Stimulated activated CD4-positive, alpha-beta T cell treated with anti-CD3 and anti-CD28 coated beads, Interleukin-2, amount 100 ng/mL, for 4 hours (primary cell): Measurements from ENCODE around the gene TPST2.
A peak's percentile ranks its signal among the peaks of the same experiment; 100 is the strongest.

Source experiments
- DNase-seq: peaks from one replicate; pipeline ENCODE4 v3.0.0-alpha.2; 2020; ENCODE audit warnings: low read depth

TPST2 gene

GRCh38 chr22:26579331-26579886 lies 10.5 kb downstream of the TPST2 start:
- peak; percentile 38 for DNase-seq

- DNase-seq = no peak
These were observed 12.9 kb downstream of the TPST2 start for GRCh38 chr22:26577081-26577480.

DNA sequence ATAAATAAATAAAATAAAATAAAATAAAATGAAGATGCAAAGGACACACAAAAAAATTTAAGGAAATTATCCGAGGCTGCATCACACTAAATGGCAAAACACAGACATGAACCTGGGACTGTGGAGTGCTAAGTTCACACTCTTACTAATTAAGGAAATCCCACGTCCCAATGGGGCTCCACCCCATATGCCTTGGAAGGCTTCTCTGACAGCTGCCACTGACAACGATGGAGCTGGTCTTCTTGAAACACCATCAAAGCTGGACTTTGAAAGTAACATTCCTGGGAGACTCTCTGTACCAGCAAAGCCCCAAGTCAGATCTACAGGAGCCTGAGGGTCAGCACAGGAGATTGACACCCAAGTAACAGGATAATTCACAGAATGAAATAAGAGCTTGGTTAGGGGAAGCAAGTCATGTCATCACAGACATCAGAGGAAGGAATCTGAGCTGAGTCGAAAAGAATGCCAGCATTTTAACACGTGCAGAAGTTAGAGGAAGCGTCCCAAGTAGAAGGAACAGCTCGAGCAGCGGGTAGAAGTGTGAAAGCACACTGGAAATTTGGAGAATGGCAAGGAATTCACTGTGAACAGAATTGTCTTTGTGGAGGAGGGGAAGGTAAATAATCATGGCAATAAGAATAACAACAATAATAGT lies 13.8 kb downstream of the TPST2 start:
- DNase-seq = no peak

DNA sequence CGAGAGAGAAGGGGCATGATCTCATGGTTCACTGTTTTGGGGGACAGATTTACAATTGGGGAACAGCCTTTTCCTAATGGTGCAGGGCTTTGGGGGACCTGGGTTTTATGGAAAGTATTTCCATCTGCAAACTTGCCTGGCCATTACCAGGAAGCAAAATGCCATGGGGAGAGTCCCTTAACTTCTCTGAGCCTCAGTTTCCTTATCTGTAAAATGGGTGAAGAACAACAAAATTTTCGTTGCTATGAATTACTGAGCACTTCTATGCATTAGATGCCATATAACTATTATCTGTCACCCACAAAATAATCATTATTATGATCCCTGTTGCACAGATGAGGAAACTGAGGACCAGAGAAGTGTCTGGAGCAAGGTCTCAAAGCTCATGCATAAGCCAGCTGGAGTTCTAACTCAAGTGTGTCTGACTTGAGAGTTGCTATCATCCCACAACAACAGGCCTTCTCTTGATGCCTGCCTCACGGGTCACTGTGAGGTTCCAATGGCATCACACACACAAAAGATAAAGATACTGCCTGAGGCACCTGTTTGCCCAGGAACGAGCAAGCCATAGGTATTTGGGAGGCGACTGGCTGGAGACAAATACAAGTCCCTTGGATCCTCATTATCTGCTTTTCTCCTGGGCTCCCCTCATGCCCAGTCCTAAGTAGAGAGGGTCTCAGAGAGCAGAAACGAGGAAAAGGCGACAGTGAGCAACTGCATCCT lies 15.8 kb downstream of the TPST2 start:
- no peak for DNase-seq

GRCh38 chr22:26573026-26573662 lies 16.8 kb downstream of the TPST2 start:
- DNase-seq = no peak

DNA sequence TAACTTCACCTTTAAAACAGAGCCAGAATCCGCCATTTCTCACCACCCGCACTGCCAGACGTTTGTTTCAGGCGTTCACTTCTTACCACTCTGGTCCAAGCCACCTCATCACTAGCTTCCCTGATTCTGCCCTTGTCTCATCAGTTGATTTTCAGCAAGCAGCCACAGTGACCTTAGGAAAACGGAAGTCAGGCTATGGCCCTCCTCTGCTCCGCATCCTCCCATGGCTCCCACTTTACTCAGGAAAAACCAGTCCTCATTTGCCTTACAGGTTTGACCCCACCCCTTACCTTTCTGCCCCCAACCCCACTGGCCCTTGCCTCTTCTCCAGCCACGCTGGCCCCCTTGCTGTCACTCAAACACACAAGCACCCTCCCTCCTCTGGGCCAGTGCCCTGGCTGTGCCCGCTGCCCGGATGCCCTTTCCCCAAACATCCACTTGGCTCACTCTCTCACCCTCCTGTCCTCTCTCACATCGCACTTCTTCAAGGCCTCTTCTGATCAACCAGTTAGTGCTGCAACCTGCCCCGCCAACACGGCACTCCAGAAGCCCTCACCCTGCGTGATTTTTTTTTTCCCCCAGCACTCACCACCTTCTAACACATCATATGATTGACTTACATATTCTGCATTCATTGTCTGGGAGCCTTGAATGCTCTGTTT lies 18.9 kb downstream of the TPST2 start:
- DNase-seq = no peak

- no peak for DNase-seq
These were observed 19.8 kb downstream of the TPST2 start for GRCh38 chr22:26570115-26570514.

GRCh38 chr22:26568207-26568706 lies 21.7 kb downstream of the TPST2 start:
- no peak for DNase-seq

DNA sequence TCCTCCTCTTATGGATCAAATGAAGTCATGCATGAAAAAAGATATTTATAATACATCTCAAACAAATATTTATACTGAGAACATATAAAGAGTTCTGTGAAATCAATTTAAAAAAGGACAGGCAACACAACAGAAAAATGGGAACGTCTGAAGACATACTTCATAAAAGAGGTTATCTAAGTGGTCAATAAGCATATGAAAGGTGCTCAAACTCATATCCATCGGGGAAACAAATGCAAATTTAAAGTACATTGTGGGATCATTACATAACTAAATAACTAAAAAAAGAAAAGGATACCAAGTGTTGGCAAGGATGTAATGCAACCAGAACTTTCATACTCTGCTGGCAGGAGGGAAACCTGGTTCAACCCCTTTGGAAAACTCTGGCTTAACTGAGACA lies 22.3 kb downstream of the TPST2 start:
- DNase-seq = no peak

- DNase-seq = no peak
These were observed 22.9 kb downstream of the TPST2 start for GRCh38 chr22:26566994-26567393.

GRCh38 chr22:26565889-26566288 lies 24.0 kb downstream of the TPST2 start:
- DNase-seq = no peak

DNA sequence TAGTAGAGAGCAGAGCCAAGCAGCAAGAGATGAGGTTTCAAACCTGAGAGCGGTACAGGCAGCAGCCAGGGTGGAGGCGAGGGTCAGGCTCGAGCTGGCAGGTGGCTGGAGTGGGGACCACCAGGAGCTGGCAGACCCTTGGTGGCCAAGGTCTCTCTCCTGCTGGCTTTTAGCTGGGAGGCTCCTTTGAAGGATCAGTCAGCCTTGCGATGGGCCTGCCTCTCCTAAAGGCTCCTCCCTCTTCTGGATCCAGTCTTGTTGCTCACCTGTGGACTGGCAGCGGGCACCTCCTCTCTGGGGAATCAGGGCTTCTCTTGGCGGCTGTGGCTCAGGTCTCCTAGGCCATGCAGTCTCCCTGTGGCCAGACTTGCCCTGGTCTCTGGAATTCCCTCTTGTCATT lies 24.8 kb downstream of the TPST2 start:
- no peak for DNase-seq

- DNase-seq = no peak
These were observed 25.3 kb downstream of the TPST2 start for GRCh38 chr22:26564672-26565071.

DNA sequence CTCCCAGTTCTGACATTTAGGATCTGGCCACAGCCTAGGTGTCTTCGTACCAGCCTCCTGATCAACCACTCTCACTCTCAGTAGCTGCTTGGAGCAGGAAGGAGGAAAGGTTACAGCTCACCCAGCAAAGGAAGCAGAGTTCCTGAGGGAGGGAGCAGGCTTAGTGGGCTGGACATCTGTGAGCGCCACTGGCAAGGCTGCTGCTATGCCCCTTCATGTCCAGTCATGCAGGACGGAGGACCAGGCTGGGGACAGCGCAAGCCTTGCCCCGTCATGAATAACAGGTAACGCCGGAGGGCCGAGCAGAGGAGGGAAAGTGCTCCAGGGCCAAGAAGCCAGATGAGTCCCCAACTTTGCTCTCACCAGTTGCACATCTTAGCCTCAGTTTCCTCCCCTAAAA lies 25.8 kb downstream of the TPST2 start:
- DNase-seq = no peak

GRCh38 chr22:26563022-26563421 lies 26.9 kb downstream of the TPST2 start:
- DNase-seq = no peak

DNA sequence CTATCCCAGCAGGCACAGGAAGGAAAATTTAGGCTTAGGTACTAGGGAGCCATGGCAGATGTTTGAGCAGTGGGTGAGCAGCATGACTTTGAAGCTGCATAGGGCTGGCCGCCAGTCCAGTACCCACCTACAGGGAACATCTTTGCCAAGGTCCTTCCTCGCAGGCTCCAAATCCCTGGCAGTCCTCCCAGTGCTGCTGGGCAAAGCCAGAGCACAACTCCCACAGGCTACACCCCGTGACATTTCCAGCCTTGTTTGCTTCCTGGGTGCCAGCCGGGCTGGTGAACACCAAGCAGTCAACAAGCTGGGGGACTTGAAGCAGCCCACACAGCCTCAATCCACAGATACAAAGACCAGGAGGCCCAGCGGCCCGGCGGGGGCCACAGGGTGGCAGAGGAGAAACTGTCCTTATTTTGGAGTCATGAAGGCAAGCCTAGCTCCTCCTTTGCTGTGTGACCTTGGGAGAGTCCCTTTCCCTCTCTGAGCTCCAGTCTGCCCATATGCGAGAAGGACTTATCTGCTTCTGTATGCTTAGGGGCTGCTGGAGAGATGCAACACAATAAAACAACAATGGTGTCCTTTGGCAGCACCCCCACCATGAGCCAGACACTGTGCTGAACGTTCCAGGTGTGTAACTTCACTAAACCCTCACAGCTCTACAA lies 28.0 kb downstream of the TPST2 start:
- no peak for DNase-seq

DNA sequence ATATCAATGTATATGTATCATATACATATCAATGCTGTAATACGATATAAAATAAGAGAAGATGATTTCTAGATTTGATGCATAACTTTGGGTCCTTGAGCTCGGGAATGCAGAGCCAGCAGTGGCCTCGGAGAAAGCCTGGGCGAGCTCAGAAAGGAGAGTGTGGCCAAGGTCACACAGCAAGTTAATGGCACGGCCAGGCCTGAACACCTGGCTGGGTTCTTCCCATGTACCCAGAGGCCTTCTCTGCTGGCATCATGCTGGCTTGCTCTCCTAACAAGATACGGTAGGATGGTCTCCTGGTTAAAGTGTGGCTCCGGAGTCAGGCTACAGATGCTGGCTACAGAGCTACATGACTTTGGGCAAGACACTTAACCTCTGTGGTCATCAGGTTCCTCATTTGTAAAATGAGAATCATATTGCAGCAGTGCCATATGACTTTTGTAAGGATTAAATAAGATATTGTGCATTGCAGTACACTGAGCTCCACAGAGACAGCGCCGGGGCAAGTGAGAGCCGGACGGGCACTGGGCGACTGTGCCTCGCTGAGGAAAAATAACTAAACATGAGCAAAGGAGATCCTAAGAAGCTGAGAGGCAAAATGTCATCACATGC lies 29.9 kb downstream of the TPST2 start:
- DNase-seq = no peak

GRCh38 chr22:26558248-26558895 lies 31.6 kb downstream of the TPST2 start:
- DNase-seq = no peak

DNA sequence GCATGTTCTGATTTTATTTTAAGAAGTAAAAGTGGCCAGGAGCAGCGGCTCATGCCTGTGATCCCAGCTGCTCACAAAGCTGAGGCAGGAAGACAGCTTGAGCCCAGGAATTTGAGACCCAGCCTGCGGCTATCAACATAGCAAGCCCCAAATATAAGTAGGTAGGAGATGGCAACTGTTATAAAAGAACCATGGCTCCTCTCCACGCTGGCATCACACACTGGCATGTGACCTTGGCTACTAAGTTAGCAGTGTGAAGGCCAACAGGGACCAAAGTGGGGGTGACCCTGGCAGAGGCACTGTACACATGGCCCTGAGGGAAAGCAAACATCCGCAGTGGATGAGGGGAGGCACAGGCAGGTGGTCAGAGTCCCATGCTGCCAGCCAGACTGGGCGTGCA lies 33.0 kb downstream of the TPST2 start:
- no peak for DNase-seq

GRCh38 chr22:26555478-26555877 lies 34.5 kb downstream of the TPST2 start:
- DNase-seq = no peak

DNA sequence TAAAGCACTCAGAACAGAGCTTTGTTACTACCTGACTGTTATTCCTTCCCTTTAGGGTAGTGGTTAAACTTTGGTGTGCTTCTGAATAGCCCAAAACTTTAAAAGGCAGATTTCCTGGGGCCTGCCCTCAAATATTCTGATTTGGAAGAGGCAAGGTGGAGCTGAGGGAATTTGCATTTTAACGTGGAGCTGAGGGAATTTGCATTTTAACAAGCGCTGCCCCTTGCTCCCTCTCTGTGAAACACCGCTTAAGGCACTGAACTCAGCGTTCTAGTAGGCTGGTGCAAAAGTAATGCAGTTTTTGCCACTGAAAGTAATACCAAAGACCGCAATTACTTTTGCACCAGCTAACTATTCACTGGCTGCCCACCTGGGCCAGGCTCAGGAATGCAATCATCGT lies 35.0 kb downstream of the TPST2 start:
- DNase-seq = no peak
